Fibroblast of skin of scalp (primary cell): ENCODE measurements around the gene HTR2A. TPM values are rescaled to one million over a fixed set of nuclear protein-coding genes. Genes with fewer than 3 reads are reported as not detected.

Experiments
- DNase-seq: peaks from one replicate; pipeline ENCODE4 v3.0.0-alpha.2; 2013
- polyA plus RNA-seq, 2 experiments: library from polyadenylated mRNA; unstranded; fragments of 120-200 nt; gene quantifications; one replicate each; pipeline ENCODE4 v1.2.1, GENCODE V29; 2013; ENCODE audit not compliant: insufficient read length in 2 of 2

Gene HTR2A
- 0.08 TPM for polyA plus RNA-seq (2013, experiment 1 of 2; ENCODE audit: insufficient read length)
- polyA plus RNA-seq (2013, experiment 2 of 2; ENCODE audit: insufficient read length): 0.37 TPM

DNA sequence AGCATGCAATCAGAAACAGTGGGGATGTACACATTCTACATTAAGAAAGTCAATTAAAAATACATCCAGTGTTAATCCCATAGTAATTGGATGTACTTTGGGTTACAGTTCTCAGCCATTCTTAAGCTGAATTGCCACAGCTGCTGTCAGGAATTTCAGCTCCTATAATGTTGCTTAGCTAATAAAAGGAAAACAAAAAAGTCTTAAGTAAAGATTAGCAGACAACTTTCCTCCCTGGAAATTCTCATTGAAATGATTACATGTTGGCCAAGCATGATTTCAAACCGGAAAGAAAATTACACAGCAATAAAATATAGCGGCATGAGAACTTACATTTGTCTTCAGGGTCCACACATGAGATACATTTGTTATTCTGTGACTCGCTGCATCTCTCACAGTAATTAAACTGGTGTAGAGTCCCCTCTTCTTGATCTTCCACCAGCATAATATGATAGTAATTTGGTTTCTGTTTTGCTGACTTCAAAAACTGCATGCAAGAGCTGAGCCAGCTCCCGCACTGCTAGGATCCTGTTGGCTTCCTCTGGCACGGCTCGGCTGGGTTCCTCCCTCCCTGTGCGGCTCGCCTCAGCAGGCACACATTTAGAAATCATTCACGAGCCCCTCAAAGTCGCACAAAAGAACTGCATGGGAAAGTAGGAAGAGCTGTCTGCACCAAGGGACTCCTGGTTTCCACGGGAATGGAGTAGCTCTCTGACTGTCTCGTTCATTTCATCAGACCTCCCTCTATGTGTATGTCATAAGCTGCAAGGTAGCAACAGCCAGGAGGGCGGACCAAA lies at the start of gene HTR2A:
Gene HTR2A (minus strand): TSS at position 713 of the 797 bp plus-strand sequence. CDS start 1,147 bp downstream, outside the sequence.
- DNase-seq: peak; percentile 43

DNA sequence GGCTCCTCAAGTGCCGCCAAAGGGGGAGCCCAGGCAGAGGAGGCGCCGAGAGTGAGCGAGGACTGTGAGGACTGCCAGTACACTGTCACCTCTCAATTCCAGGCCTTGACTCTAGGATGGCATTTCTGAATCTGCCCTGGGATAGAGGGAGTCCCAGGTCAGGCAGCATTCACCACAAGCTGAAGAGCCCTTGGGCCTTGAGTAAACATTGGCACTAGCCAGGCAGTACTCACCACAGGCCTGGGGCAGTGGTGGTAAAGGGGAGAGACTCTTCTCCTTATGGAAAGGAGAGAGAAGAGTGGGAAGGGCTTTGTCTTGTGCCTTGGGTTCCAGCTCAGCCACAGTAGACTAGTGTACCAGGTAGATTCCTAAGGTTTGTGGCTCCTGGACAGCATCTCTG lies 39.7 kb upstream of the HTR2A start:
- DNase-seq: no peak

- no peak for DNase-seq
Measured at GRCh38 chr13:46934749-46935148, 37.9 kb upstream of the HTR2A start.

- peak; percentile 48 for DNase-seq
Measured at GRCh38 chr13:46926916-46927590, 30.2 kb upstream of the HTR2A start.

DNA sequence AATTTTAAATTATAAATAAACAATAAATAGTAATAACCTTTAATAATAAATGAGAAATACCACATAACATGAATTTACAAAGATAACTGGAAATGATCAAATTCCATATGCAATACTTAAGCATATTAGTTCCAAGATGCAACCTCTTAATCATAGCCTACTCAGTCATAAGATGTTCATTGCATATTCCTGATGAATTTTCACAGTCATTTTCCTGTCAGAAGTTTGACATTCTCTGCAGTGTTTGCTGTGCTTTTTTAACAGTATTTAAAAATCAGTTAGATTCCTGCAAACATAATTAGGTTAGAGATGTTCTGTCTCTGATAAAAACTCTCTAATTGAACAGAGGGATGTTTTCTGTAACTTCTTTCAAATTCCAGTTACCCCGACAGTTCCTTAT lies 28.6 kb upstream of the HTR2A start:
- DNase-seq: no peak

DNA sequence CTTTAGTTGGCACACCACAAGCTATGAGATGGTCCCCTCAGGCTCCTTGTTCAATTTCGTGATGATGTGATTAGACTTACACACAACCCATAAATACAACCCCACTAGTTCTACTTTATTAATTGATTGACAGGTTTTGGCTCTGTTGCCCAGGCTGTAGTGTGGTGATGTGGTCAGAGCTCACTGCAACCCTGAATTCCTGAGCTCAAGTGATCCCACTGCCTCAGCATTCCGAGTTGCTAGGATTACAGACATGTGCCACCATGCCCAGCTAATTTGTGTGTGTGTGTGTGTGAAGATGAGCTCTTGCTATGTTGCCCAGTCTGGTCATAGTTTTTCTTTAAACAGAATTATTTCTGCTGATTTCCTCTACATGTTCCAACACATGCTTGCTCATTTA lies 17.5 kb upstream of the HTR2A start:
- DNase-seq: no peak

DNA sequence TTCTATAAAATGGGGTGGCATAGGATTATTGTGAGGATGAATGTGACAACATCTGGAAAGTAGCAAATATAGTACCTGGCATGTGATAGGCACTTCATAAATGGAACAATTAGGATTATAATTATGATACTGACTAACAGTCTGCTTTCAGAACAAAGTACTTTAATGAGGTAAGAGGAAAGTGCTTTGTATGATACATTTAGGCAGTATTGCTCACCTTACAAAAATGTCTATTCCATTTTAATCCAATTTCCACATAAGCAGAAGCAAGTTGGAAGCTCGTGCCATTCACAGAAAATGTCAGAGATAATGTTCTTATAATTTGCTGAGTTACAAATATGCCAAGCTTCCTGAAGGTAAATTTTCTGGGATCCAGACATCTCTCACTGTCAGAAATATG lies 16.9 kb upstream of the HTR2A start:
- no peak for DNase-seq

GRCh38 chr13:46909042-46909441 lies 12.2 kb upstream of the HTR2A start:
- peak; percentile 65 for DNase-seq

GRCh38 chr13:46908501-46908900 lies 11.6 kb upstream of the HTR2A start:
- DNase-seq: peak; percentile 91

DNA sequence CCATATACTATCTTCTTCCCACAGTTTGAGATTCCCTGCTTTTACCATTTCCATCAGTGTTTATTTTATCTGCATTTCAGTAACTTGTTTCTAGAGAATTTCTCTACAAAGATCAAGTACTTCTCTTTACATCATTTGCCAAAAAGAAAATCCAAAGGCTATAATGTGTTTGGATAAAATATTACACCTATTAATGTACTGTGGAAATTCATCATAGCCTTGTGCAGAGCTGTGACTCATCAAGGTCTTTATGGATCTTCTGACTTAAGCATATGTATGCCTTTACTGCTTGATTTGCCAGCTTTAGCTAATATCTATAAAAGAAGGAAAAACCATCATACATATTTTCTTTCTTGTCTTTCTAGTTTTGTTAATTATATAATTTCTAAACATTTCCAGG lies 9.6 kb upstream of the HTR2A start:
- no peak for DNase-seq

DNA sequence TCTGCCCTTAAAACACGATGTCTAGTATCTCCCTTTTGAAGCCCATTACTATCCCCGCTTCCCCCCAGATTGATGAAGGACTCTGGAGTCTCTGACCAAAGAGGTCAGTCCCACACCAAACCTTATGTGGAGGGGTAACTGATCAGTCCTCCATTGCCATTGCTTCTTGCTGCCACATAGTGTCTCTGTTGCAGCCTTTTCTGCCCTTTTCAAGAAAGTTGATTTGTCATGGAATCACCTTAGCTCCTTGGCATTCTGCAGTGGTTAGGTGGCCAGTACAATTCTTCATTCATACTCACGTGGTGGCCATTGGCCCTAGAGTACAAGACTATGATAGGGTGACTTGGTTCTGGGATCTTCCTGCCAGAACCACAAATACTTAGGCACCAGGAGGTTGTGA lies 8.4 kb upstream of the HTR2A start:
- no peak for DNase-seq

GRCh38 chr13:46903748-46904147 lies 6.9 kb upstream of the HTR2A start:
- peak; percentile 31 for DNase-seq

GRCh38 chr13:46901721-46902120 lies 4.9 kb upstream of the HTR2A start:
- DNase-seq: no peak

DNA sequence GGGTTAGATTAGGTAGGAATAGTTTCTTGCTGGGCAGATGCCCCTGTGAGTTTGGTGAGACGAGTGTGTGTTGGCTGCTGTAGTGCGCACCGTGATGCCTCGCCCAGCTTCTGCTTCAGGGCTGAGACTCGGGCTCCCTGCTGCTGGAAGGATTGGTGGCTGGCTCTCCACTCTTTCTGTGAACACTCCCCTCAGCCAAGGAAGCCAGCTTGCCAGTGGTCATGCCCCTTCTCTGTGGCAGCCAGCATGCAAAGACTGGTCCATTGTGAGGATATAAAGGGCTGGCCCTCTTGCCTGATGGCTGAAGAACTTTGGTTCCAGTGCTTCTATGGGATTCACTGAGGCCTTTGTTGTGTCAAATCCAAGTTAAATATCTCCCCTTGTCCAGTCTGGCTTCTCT lies 2.9 kb upstream of the HTR2A start:
- DNase-seq: no peak

DNA sequence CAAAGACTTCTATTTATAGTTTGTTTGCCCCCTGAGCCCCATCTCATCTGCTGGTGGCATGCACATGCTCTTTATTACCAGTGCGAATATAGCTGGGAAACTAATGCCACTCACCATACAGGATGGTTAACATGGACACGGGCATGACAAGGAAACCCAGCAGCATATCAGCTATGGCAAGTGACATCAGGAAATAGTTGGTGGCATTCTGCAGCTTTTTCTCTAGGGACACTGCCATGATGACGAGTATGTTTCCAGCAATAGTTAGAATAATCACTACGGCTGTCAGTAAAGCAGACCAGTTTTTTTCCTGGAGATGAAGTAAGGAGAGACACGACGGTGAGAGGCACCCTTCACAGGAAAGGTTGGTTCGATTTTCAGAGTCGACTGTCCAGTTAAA lies 1.5 kb downstream of the HTR2A start:
- no peak for DNase-seq

- peak; percentile 58 for DNase-seq
Measured at GRCh38 chr13:46894568-46894967, 2.3 kb downstream of the HTR2A start.

DNA sequence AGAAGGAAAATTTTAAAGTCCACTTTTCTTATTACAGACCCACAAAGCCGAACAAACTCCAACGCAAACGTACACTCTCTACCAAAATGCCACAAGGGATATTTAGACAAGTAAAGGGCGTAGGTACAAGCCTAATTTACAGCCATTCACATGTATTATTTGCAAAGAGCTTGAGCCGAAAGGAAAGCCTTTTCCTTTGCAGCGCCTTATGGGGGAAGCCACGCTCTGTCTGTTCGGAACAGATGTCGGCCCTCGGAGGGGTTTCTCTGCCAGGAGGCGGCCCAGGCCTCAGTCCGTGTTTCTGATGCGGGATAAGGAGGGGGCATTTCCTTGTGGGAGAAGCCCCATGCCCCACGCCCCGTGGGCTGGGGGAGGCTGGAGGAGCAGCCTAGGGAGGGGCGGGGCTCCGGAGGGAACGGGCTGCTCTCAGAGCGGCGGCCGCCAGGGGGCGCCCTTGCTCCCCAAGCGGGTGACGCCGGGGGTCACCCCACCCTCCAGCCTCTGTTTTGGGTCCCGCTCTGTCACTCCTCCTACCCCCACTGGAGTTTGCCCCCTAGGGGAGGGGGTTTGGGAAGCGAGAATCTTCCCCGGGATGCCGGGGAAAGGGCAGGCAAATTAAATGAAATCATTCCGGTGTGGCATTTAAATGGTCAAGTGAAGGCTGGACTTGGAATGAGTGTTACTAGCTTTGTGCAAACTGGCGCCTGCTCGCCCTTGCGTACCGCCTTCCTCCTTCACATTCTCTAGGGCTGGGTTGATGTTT lies 2.9 kb downstream of the HTR2A start:
- peak; percentile 64 for DNase-seq

- DNase-seq: no peak
Measured at GRCh38 chr13:46893221-46893740, 3.6 kb downstream of the HTR2A start.

DNA sequence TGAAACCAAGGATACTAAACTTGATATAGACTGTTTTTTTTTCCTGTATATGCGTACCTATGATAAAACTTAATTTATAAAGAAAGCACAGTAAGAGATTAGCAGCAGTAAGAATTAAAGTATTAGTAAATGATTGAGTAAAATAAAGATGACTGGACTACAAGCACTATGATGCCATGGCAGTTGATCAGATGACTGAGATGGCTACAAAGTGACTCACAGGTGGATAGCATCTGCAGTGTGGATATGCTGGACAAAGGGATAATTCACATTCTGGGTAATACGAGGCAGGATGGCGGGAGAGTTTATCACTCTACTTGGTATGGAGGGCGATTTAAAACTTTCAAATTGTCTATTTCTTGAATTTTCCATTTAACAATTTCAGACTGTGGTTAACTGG lies 11.8 kb downstream of the HTR2A start:
- DNase-seq: no peak

DNA sequence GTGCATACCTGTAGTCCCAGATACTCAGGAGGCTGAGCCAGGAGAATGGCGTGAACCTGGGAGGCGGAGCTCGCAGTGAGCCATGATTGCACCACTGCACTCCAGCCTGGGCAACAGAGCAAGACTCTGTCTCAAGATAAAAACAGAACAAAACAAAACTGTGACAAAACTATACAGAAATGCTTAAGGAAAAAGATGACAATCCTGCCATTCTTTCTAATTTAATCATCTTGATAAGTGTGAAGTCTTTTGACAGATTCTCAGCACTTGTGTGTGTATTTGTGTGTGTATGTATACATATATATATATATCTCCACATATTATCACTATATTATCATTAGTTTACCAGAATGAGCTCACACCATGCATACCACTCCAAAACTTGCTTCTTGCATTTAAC lies 12.3 kb downstream of the HTR2A start:
- DNase-seq: no peak

DNA sequence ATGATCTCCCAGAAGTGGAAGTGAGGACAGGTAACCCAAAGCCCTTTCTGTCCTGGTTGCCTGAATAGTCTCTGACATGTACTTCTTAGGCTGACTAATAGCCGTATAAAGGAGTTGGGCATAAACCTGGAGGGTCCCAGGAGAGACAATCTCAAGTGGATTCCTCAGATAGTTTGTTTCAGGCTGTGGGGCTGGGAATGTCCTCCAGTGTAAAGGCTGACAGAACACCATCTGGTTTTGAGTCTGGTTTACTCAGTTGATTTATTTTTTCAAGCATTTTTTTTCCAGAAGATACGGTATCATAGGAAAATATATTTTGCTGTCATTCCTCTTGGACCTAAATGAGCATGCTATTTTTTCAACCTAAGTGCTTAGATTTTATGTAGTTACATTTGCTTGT lies 15.2 kb downstream of the HTR2A start:
- DNase-seq: peak; percentile 51

GRCh38 chr13:46874006-46874405 lies 22.8 kb downstream of the HTR2A start:
- no peak for DNase-seq

- no peak for DNase-seq
Measured at GRCh38 chr13:46871557-46871956, 25.3 kb downstream of the HTR2A start.
